ENCODE measurements around the gene KCNJ6. TPM values are rescaled to one million over a fixed set of nuclear protein-coding genes. Genes with fewer than 3 reads are reported as not detected.
"Not testable (repeated sequence)": the region's sequence is repeated elsewhere in the genome, so short reads cannot be mapped to it uniquely, and the experiment has no call there.

Gene KCNJ6
- total RNA-seq, 1 donor from 2014 or later: not detected

DNA sequence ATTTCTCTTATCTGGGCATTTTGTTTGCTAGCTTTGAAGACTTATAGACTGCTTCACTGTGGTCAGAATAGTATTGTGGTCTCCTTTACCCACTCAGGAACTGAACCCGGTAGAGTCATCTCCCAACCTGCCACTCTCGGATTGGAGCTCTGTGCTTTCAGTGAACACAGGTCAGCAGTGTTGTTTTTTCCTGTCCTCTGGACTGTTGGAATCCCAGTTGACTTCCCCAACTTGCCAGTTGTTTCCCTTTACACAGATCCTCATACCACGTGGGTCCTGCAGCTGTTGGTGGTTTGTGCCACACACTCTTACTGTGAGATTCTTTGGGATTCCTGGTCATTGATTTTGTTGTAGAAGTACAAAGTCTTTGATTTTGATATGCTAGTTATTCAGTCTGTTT is 335.6 kb downstream of the KCNJ6 start:
- Histone ChIP-seq H3F3A (ENCODE audit: low read depth) (no peaks in the 10 kb centered on the region), H4K20me1 (ENCODE audit: low read depth) (no peaks in the 10 kb centered on the region), H3K9me3 (ENCODE audit: low read depth) (peaks cover 6% of the 10 kb centered on the region), H3K36me3 (peaks cover 9% of the 10 kb centered on the region), H3K9ac (no peak overlapping the region), H2AFZ (replicated peaks) (no peak overlapping the region), H3K4me3 (no peak overlapping the region), H3K4me2 (no peak overlapping the region), H3K27ac (no peak overlapping the region), H3K4me1 (no peaks in the 10 kb centered on the region), H3K79me2 (ENCODE audit: low read depth) (no peaks in the 10 kb centered on the region), H3K27me3 (no peaks in the 10 kb centered on the region)
- H3K4me3 Mint-ChIP-seq: no peak overlapping the region
- H3K9me3 Mint-ChIP-seq: peaks cover 26% of the 10 kb centered on the region
- peaks cover 4% of the 10 kb centered on the region for H3K27me3 Mint-ChIP-seq (ENCODE audit: insufficient read depth, low read depth)
- TF ChIP-seq EZH2 (IDR thresholded peaks at IDR 0.05) (no peak), EZH2phosphoT487 (IDR thresholded peaks at IDR 0.05) (no peak), CTCF (IDR thresholded peaks at IDR 0.05) (no peak)
- no peaks in the 10 kb centered on the region for H3K36me3 Mint-ChIP-seq
- no peaks in the 10 kb centered on the region for H3K4me1 Mint-ChIP-seq
- no peak overlapping the region for H3K27ac Mint-ChIP-seq
- DNase-seq (ENCODE audit: low spot score): no peak

DNA sequence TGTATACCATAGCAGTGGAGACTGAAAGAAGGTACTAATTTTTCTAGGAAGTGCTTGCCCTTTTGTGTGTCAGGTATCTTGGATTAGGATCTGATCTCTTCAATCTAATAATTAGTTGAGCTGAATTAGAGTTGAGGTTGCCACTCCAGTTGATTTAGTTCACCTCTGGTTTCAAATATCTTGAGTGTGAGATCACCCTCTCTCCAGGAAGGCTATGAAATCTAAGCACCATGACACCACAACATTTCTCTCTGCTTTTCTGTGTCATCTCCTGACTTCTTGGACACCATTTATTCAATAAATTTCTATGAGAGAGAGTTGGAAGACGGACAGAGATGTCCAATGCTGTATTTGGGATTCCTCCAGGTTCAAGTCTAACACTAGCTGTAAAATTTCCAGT is 336.9 kb downstream of the KCNJ6 start:
- no peak for DNase-seq (ENCODE audit: low spot score)
- TF ChIP-seq EZH2phosphoT487 (IDR thresholded peaks at IDR 0.05): no peak
- TF ChIP-seq EZH2 (IDR thresholded peaks at IDR 0.05): no peak
- TF ChIP-seq CTCF (IDR thresholded peaks at IDR 0.05): no peak
- no peak overlapping the region for H3K9ac ChIP-seq
- peaks cover 29% of the 10 kb centered on the region for H3K9me3 Mint-ChIP-seq
- H2AFZ ChIP-seq (replicated peaks): no peak overlapping the region
- peaks cover 9% of the 10 kb centered on the region for H3K36me3 ChIP-seq
- no peaks in the 10 kb centered on the region for H3K79me2 ChIP-seq (ENCODE audit: low read depth)
- no peak overlapping the region for H3K4me2 ChIP-seq
- H3K4me3 Mint-ChIP-seq: no peak overlapping the region
- H3K27ac Mint-ChIP-seq: no peak overlapping the region
- H4K20me1 ChIP-seq (ENCODE audit: low read depth): no peaks in the 10 kb centered on the region
- H3K4me1 Mint-ChIP-seq: no peaks in the 10 kb centered on the region
- no peaks in the 10 kb centered on the region for H3F3A ChIP-seq (ENCODE audit: low read depth)
- peaks cover 5% of the 10 kb centered on the region for H3K27me3 Mint-ChIP-seq (ENCODE audit: insufficient read depth, low read depth)
- peaks cover 6% of the 10 kb centered on the region for H3K9me3 ChIP-seq (ENCODE audit: low read depth)
- H3K4me1 ChIP-seq: no peaks in the 10 kb centered on the region
- H3K4me3 ChIP-seq: no peak overlapping the region
- no peaks in the 10 kb centered on the region for H3K36me3 Mint-ChIP-seq
- H3K27me3 ChIP-seq: no peaks in the 10 kb centered on the region
- no peak overlapping the region for H3K27ac ChIP-seq

DNA sequence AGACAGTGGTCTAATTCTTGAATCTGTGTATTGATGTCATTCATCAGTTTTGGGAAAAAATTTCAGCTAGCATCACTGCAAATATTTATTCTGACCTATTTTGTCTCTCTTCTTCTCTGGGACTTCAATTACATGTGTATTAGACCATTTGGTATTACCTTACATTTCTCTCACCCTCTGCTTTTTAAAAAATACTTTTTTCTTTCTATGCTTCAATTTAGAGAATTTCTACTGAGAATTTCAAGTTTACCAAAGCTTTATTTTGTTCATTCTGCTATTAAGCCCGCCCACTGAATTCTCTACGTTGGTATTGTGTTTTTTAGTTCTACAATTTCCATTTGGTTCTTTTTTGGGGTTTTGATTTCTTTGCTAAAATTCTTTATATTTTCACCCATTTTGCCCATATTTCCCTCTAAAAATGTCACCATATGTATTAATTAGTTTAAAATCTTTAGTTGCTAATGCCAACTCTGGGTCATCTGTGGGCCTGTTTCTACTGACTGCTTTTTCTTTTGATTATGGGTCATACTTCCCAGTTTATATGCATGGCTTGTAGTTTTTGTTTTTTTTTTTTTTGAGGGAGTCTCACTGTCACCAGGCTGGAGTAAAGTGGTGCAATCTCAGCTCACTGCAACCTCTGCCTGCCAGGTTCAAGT is 337.7 kb downstream of the KCNJ6 start:
- H3K4me1 Mint-ChIP-seq: no peaks in the 10 kb centered on the region
- Histone ChIP-seq H3K9me3 (ENCODE audit: low read depth) (peaks cover 6% of the 10 kb centered on the region), H3K79me2 (ENCODE audit: low read depth) (no peaks in the 10 kb centered on the region), H3K9ac (no peak overlapping the region), H3K4me1 (no peaks in the 10 kb centered on the region), H3K27ac (no peak overlapping the region), H3K4me2 (no peak overlapping the region), H4K20me1 (ENCODE audit: low read depth) (no peaks in the 10 kb centered on the region), H3K4me3 (no peak overlapping the region), H2AFZ (replicated peaks) (no peak overlapping the region), H3F3A (ENCODE audit: low read depth) (no peaks in the 10 kb centered on the region), H3K36me3 (peaks cover 9% of the 10 kb centered on the region), H3K27me3 (no peaks in the 10 kb centered on the region)
- H3K9me3 Mint-ChIP-seq: peaks cover 31% of the 10 kb centered on the region
- peaks cover 6% of the 10 kb centered on the region for H3K27me3 Mint-ChIP-seq (ENCODE audit: insufficient read depth, low read depth)
- H3K27ac Mint-ChIP-seq: no peak overlapping the region
- no peak overlapping the region for H3K4me3 Mint-ChIP-seq
- no peaks in the 10 kb centered on the region for H3K36me3 Mint-ChIP-seq
- TF ChIP-seq CTCF (IDR thresholded peaks at IDR 0.05): no peak
- no peak for TF ChIP-seq EZH2phosphoT487 (IDR thresholded peaks at IDR 0.05)
- TF ChIP-seq EZH2 (IDR thresholded peaks at IDR 0.05): no peak
- DNase-seq (ENCODE audit: low spot score): no peak

DNA sequence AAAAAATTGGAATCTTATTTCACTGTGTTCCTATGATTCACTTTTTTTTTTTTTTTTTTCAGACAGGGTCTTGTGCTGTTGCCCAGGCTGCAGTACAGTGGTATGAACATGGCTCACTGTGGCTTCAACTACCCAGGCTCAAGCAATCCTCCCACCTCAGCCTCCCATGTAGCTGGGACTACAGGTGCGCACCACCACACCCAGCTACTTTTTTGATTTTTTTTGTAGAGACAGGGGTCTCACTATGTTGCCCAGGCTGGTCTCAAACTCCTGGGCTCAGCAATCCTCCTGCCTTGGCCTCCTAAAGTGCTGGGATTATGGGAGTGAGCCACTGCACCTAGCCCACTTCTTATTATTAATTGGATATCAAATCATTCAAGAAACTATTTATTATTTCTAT is 339.3 kb downstream of the KCNJ6 start:
- not testable (repeated sequence) for H3F3A ChIP-seq (ENCODE audit: low read depth); DNase-seq (ENCODE audit: low spot score); H3K4me1 Mint-ChIP-seq; H3K4me3 Mint-ChIP-seq; H3K79me2 ChIP-seq (ENCODE audit: low read depth); H3K4me3 ChIP-seq; H3K36me3 ChIP-seq; H3K36me3 Mint-ChIP-seq; H4K20me1 ChIP-seq (ENCODE audit: low read depth); H3K9me3 ChIP-seq (ENCODE audit: low read depth); H2AFZ ChIP-seq (replicated peaks); H3K9ac ChIP-seq; H3K27ac Mint-ChIP-seq; H3K4me2 ChIP-seq; H3K27me3 ChIP-seq; H3K27ac ChIP-seq; H3K4me1 ChIP-seq
- peaks cover 33% of the 10 kb centered on the region for H3K9me3 Mint-ChIP-seq
- peaks cover 10% of the 10 kb centered on the region for H3K27me3 Mint-ChIP-seq (ENCODE audit: insufficient read depth, low read depth)
